ENCODE results near the gene TRIM67. TPM values are rescaled to one million over a fixed set of nuclear protein-coding genes. Genes with fewer than 3 reads are reported as not detected.
A peak's percentile ranks its signal among the peaks of the same experiment; 100 is the strongest.

Gene TRIM67
- total and polyA plus RNA-seq, 9 of the 15 experiments (the other 6 are each of a cell fraction or from before 2014, with no cell fraction given), result 0.04 to 0.60 (median 0.31) TPM

- peak; percentile 58; the same call in 1 of the 2 replicates for TF ChIP-seq ZBTB9 (CRISPR knock-in tag; IDR thresholded peaks at IDR 0.05)
- peak; percentile 83 for TF ChIP-seq ATF4 (CRISPR knock-in tag; IDR thresholded peaks at IDR 0.05)
- TF ChIP-seq ZNF589 (CRISPR knock-in tag; IDR thresholded peaks at IDR 0.05; ENCODE audit: low read depth), result peak; percentile 93
- TF ChIP-seq MTA3 (IDR thresholded peaks at IDR 0.05; ENCODE audit: borderline replicate concordance), result peak; percentile 90; the same call in 1 of the 2 replicates
- TF ChIP-seq RUNX1 (IDR thresholded peaks at IDR 0.05; ENCODE audit: low read depth), result peak; percentile 66; the same call in 1 of the 2 replicates
- TF ChIP-seq FOXM1 (IDR thresholded peaks at IDR 0.05; ENCODE audit: low read depth), result peak; percentile 86
- TF ChIP-seq FOXM1 (CRISPR knock-in tag; IDR thresholded peaks at IDR 0.05; ENCODE audit: low read depth), result 0 out of 2 replicates have a peak, but pooled peaks have one; percentile 21
- no peak for TF ChIP-seq ZBTB1 (CRISPR knock-in tag; IDR thresholded peaks at IDR 0.05; ENCODE audit: borderline replicate concordance, low read depth)
- TF ChIP-seq HEY1 (CRISPR knock-in tag; IDR thresholded peaks at IDR 0.05; ENCODE audit: borderline replicate concordance), result peak; percentile 52; the same call in 1 of the 2 replicates
- no peak for TF ChIP-seq SMAD1 (IDR thresholded peaks at IDR 0.05; ENCODE audit: low read depth, low read length, partially characterized antibody)
- TF ChIP-seq TFAP4 (CRISPR knock-in tag; IDR thresholded peaks at IDR 0.05; ENCODE audit: borderline replicate concordance), result peak; percentile 96
- peak; percentile 93 for TF ChIP-seq SMARCA4 (IDR thresholded peaks at IDR 0.05)
- TF ChIP-seq HDAC6 (IDR thresholded peaks at IDR 0.05; ENCODE audit: low read depth, low read length), result no peak
- TF ChIP-seq CUX1 (CRISPR knock-in tag; IDR thresholded peaks at IDR 0.05), result 0 out of 2 replicates have a peak, but pooled peaks have one; percentile 34
- TF ChIP-seq NCOA1 (IDR thresholded peaks at IDR 0.05; ENCODE audit: low read depth), result peak; percentile 78
- TF ChIP-seq ZNF584 (CRISPR knock-in tag; IDR thresholded peaks at IDR 0.05; ENCODE audit: low read depth), result peak; percentile 77; the same call in 1 of the 2 replicates
- TF ChIP-seq ARID3A (IDR thresholded peaks at IDR 0.05; ENCODE audit: borderline replicate concordance, low read depth, low read length), result peak; percentile 15; the same call in 1 of the 2 replicates
Measured at GRCh38 chr1:231200388-231201031, 38.7 kb downstream of the TRIM67 start (continued).

All from K562 (cell line).